GM20000 (cell line): Measurements from ENCODE around the gene CENPF.

ENCODE experiments used
- DNase-seq: peaks from one replicate; pipeline ENCODE4 v3.0.0; 2012; ENCODE audit warnings: low spot score
- TF ChIP-seq, protein P1 (sequence below): IDR thresholded peaks from 2 replicates; pipeline ENCODE4 v1.5.1; 2012; ENCODE audit warnings: mild to moderate bottlenecking, control low read depth; ENCODE audit errors: extremely low read depth, missing control alignments

The CENPF gene

DNA sequence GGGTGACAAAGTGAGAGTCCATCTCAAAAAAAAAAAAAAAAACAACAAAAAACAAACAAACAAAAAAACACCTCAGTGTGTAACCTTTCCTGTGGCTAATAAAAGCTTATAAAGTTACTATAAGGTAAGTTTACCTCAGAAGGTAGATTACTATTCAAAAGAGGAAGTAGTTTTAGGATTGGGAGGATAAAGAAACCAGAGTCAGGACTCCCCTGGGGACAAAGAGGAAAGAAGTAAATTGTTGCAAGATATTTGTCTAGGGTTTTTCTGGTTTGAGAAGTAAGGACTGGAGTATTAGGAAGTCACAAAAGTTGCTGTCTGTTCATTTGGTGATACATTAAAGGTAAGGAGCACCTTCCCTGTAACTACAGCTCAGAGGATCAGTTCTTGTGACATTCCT, 23.8 kb upstream of the CENPF start:
- no peak for DNase-seq
- TF ChIP-seq, protein P1, sequence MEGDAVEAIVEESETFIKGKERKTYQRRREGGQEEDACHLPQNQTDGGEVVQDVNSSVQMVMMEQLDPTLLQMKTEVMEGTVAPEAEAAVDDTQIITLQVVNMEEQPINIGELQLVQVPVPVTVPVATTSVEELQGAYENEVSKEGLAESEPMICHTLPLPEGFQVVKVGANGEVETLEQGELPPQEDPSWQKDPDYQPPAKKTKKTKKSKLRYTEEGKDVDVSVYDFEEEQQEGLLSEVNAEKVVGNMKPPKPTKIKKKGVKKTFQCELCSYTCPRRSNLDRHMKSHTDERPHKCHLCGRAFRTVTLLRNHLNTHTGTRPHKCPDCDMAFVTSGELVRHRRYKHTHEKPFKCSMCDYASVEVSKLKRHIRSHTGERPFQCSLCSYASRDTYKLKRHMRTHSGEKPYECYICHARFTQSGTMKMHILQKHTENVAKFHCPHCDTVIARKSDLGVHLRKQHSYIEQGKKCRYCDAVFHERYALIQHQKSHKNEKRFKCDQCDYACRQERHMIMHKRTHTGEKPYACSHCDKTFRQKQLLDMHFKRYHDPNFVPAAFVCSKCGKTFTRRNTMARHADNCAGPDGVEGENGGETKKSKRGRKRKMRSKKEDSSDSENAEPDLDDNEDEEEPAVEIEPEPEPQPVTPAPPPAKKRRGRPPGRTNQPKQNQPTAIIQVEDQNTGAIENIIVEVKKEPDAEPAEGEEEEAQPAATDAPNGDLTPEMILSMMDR = no peak

DNA sequence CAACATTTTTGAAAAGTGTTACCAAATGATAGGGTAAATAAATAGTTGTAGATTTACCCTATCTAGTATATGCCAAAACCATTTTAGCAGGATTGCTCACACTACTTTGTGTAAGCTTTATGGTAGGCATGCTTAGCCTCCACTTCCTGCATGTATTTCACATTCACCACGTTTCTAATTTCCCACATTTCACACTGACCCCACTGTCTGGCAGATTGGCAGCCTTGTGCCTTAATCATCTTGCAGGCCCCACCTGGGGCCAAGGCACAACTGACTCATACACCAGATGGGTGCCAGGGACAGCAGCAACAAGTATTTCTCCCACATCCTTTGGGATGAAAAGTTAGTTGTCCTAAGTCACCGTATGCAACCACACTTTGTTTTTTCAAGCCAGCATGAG, 21.2 kb upstream of the CENPF start:
- TF ChIP-seq, protein P1 = no peak
- DNase-seq = no peak

DNA sequence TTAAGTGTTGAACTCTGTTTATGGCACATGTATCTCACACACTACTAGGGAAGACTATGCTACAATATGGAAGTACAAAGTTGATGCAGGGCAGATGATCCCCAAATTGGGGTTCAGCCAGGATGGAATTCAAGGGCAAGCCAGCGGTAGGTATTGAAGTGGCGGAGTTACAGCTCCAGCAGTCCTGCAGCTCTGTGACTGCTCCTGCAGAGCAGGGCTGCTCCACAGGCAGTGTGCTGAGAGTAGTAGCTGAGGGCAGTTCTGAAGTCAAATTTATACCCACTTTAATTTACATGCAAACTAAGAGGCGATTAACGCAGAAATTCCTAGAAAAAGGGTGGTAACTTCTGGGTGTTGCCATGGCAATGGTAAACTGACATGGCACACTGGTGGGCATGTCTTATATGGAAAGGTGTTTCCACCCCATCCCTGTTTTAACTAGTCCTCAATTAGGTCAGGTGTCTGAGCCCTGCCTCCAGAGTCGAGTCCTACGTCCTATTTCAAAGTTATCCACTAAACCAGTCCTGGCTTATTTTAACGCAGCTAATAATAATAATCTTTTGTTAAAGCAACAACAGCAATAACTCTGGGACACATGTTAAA, 20.6 kb upstream of the CENPF start:
- TF ChIP-seq, protein P1 = no peak
- no peak for DNase-seq

DNA sequence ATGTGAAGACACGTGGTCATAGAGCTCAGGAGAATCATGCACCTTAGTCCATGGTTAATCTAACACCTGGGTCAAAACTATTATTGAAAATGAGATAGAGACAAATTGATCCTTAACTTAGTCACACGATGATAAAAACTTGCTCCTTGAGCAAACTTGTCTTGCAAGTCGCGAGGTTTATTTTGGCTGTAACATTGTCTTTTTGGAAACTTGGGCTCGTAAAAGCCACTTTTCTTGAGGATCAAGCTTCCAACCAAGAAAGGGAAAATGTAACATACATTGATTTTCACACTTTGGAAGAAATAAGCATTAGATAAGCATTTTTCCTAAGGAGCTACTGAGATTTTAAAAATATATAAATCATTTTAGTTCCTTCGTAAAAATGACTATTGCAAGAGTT, 19.9 kb upstream of the CENPF start:
- TF ChIP-seq, protein P1 = no peak
- no peak for DNase-seq

DNA sequence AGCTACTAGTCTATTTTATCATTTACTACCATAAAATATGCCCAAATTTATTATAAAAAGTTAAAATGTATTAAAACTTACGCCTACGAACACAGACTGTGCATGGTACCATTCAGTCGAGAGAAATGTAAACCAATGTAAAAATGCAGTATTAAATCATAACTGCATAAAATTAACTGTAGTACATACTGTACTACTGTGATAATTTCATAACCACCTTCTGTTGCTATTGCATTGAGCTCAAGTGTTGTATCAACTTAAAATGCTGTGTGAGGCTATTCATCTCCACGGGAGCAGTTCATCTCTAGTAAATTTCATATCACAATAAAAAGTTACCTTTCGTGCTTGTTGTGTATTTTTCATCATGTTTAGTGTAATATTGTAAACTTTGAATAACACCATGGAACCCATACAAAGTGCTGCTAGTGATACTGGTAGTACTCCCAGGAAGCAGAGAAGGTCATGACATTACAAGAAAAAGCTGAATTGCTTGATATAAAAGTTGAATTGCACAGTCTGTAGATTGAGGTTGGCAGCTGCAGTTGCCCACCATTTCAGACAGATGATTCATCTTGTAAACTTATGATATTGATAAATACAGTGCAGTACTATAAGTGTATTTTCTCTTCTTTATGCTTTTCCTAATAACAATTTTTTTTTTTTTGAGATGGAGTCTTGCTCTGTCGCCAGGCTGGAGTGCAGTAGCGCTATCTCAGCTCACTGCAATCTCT, 19.0 kb upstream of the CENPF start:
- DNase-seq = no peak
- TF ChIP-seq, protein P1 = no peak

DNA sequence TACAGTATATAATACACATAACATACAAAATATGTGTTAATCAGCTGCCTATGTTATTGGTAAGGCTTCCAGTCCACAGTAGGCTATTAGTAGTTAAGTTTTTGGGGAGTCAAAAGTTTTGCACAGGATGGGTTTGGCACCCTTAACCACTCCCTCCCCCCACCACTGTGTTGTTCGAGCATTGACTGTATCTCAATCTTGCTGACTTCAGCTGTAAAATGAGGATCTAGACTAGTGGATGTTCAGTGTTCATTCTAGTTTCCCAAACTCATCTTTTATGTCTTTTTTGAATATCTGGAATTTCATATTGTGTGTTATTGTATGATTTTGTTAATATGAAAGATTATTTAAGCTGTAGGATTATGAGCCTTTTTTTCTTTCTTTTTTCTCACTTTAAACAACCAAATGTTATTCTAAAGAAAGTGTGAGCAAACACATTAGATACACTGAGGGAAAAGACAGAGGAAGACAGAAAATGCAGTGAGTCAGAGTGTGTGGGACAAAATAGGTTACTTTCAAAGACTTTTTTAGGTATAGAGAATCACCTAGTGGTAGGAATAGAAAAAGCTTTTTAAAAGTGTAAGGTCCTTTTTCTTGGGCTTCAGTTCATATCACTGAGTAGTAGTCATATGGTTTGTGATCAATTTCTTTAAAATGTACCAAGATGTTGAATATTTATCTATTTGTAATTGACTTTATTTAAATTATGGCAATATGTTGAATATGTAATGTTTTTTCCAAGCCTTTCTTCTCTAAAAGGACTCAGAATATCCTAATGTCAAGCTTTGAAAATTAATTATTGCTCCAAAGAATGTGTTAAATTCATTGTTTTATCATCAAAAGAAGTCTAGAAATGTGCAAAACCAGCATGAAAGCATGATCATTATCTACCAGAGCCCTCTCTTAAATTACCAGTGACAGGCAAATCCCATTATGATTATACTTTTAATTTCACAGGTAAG, 17.9 kb upstream of the CENPF start:
- peak; percentile 24 for DNase-seq
- TF ChIP-seq, protein P1 = peak; percentile 48

DNA sequence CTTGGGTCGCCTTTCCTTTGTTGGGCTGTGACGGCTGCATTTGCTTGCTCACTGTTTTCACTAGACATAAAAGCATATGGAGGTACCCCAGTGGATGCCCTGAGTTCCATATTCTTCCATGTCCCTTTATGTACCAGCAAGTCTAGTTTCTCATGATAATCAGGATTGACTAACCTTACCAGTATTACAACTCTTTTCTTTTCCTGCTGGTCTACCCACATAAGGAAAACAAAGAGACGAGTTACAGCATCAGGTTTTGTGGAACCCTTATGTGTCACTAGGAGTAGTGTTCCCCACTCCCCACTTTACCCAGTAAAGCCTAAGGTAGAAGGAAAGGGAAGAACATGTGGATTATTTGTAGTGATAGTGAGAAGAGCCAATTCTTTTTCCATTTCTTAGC, 16.4 kb upstream of the CENPF start:
- TF ChIP-seq, protein P1 = no peak
- DNase-seq = no peak
